Ovary (tissue), 9 donors: ENCODE measurements around the gene RNF113B. TPM values are rescaled to one million over a fixed set of nuclear protein-coding genes. Genes with fewer than 3 reads are reported as not detected.

Experiments used
- DNase-seq, 5 donors: peaks; one replicate each; pipeline ENCODE4 v3.0.0-alpha.2; 2019 to 2020
- H3K27ac ChIP-seq, 2 donors: fragments of 200-600 bp; one replicate each; pipeline versions ENCODE4 v1.5.1 to v1.8.0; 2019 to 2022
- H3K27me3 ChIP-seq: fragments of 200-600 bp; one replicate; pipeline ENCODE4 v1.8.0; 2022
- H3K36me3 ChIP-seq: fragments of 200-600 bp; sonication (generic); one replicate; pipeline ENCODE4 v1.5.1; 2019
- H3K4me1 ChIP-seq: one replicate; pipeline ENCODE4 v1.8.1; 2013; ENCODE audit warnings: mild to moderate bottlenecking, moderate library complexity; ENCODE audit not compliant: insufficient read depth
- H3K4me3 ChIP-seq: fragments of 200-600 bp; sonication (generic); one replicate; pipeline ENCODE4 v1.5.1; 2017
- H3K9me3 ChIP-seq, 2 donors: fragments of 200-600 bp in 1 of 2; sonication (generic) in 1 of 2; one replicate each; pipeline versions ENCODE4 v1.5.1 to v1.8.1; 2013 to 2019; ENCODE audit warnings: mild to moderate bottlenecking in 1 of 2, moderate library complexity in 1 of 2
- CTCF ChIP-seq, 3 donors: fragments of 450-650 bp in 2 of 3; fragments of 200-600 bp in 1 of 3; IDR thresholded peaks; one replicate each; pipeline versions ENCODE4 v1.5.1 to v1.8.0; 2016 to 2022; ENCODE audit warnings: antibody characterized with exemption in 3 of 3, mild to moderate bottlenecking in 1 of 3
- EP300 ChIP-seq: sonication (generic); formaldehyde crosslinking; IDR thresholded peaks from one replicate; pipeline ENCODE4 v1.6.1; 2017; ENCODE audit warnings: antibody characterized with exemption
- POLR2A ChIP-seq: fragments of 450-650 bp; IDR thresholded peaks from one replicate; pipeline ENCODE4 v1.6.1; 2017; ENCODE audit warnings: antibody characterized with exemption, mild to moderate bottlenecking, moderate library complexity
- WGBS, 3 donors: extraction: QIAGEN DNeasy Blood & Tissue Kit in 1 of 3; methylation state at CpG; one replicate each; pipeline versions ENCODE4 v1.1.5 to v1.1.7; 2013 to 2017; 5-methylcytosine and 5-hydroxymethylcytosine counted together
- intact Hi-C, 4 donors: fragments of 100-400 bp; cut with DNase I; formaldehyde crosslinking; loops; one replicate each; pipeline versions ENCODE4 v1.11.0 to v1.15.1; 2022 to 2023
- polyA plus RNA-seq, 2 donors: library from polyadenylated mRNA; stranded (reverse); fragments of 200-250 nt in 1 of 2; fragments of 350-450 nt in 1 of 2; fragmentation: Illumina TruSeq in 1 of 2; extraction: RNeasy Lipid Tissue Mini Kit (QIAGEN cat#74804) in 1 of 2; gene quantifications; one replicate each; pipeline ENCODE4 v1.2.3, GENCODE V29; 2013 to 2014
- total RNA-seq, 7 donors: library from RNA; depleted of rRNA in 2 of 7; stranded (reverse); fragments of >200 nt in 2 of 7; fragmentation: NEBNext Ultra II Directional in 3 of 7; extraction: Animal tissue kit (Norgen Biotek cat#: 25700) in 3 of 7; gene quantifications; one replicate each; pipeline versions ENCODE4 v1.1.0 to v1.2.4, GENCODE V29; 2016 to 2023
- donor health status: DM: no; HTN: no; CAD: no; lungs with moderate emphysema.
- donor health status: DM: no; HTN: no; CAD: no.
- donor health status: Bipolar disorder and iron deficiency.
- donor health status: DM: yes; HTN: yes; CAD: no.
- donor health status: DM: no; HTN: no; CAD: no.
- donor health status: DM: yes; HTN: yes; CAD: no.

RNF113B gene
- total and polyA plus RNA-seq, 9 donors: 0.05 TPM; not detected in 8

DNA sequence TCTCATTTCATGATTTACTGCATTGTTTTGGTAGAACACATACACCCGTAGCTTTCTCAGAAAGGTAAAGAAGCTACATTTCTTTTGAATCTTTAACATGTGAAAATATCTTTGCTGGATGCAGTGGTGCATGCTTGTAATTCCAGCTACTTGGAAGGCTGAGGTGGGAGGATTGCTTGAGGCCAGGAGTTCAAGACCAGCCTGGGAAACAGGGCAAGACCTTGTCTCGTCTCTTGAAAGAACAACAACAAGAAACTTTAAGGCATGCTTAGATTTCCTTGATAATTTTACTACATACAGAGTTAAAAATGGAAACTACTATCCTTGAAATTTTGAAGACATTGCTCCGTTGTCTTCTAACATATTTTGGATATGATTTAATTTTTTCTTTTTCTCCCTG lies 7.7 kb downstream of the RNF113B start:
- no peak for TF ChIP-seq POLR2A
- no peak for TF ChIP-seq CTCF (IDR thresholded peaks at IDR 0.05)
- TF ChIP-seq EP300: no peak
- Histone ChIP-seq H3K4me3 (no peak overlapping the region), H3K9me3 (no peaks in the 10 kb centered on the region), H3K27ac (no peak overlapping the region), H3K36me3 (no peaks in the 10 kb centered on the region), H3K27me3 (no peaks in the 10 kb centered on the region), H3K4me1 (peaks cover 17% of the 10 kb centered on the region)
- DNase-seq: no peak
- WGBS, 3 donors: 26 to 48% (median 40%) methylated on average over 3 of the region's 3 CpGs
- intact Hi-C loops: no loop called here

DNA sequence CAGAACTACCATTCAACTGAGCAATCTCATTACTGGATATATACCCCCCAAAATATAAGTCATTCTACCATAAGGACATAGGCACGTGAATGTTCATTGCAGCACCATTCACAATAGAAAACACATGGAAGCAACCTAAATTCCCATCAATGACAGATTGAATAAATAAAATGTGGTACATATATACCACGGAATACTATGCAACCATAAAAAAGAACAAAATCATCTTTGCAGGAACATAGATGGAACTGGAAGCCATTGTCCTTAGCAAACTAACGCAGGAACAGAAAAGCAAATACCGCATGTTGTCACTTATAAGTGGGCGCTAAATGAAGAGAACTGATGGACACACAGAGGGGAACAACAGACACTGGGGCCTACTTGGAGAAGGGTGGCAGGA lies 14.1 kb downstream of the RNF113B start:
- H3K4me1 ChIP-seq: peaks cover 2% of the 10 kb centered on the region
- H3K9me3 ChIP-seq: no peaks in the 10 kb centered on the region
- H3K36me3 ChIP-seq: no peaks in the 10 kb centered on the region
- WGBS, 3 donors: 95 to 99% (median 98%) methylated on average over 5 of the region's 5 CpGs
- no peak for DNase-seq
- TF ChIP-seq CTCF (IDR thresholded peaks at IDR 0.05) (no peak), POLR2A (no peak), EP300 (no peak)
- no peak overlapping the region for H3K4me3 ChIP-seq
- H3K27ac ChIP-seq: no peak overlapping the region
- intact Hi-C loops: no loop called here
- no peaks in the 10 kb centered on the region for H3K27me3 ChIP-seq

DNA sequence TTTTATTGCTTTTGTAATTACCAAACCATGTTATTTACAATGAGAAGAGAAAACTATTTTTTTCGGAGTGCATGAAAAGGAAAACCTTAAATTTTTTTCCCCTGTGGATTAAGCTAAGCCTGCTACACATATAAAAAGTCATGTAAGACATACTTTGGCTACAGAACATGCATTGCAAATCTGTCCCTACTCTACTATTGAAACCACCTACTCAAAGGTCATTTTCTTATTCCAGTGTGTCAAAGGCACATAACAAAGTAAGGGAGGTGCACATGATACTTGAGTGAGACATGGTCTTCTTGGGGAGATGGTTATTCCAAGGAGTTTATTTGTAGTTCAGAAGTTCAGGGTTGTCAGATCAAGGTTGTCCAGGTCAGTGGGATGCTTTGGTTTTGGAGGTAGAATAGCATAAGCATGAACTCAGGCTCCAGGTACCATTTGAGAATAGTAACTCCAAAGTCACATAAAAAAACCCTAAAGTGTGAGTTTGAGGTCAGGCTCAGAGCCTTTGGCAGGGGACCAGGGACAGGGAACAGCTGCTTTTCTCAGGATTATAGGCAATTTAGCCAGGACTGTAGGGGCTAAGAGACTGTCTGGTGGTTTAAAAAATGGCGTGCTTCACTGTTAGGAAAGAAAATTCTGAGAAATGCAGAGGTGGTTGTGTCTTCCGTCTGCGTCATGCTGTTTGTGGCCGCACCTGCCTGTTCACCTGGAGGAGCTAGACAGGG lies 18.7 kb downstream of the RNF113B start:
- intact Hi-C loops: no loop called here
- H3K4me1 ChIP-seq: peaks cover 2% of the 10 kb centered on the region
- no peak overlapping the region for H3K4me3 ChIP-seq
- no peaks in the 10 kb centered on the region for H3K9me3 ChIP-seq
- H3K27ac ChIP-seq: no peak overlapping the region
- no peaks in the 10 kb centered on the region for H3K36me3 ChIP-seq
- no peak for TF ChIP-seq EP300
- no peak for TF ChIP-seq POLR2A
- no peak for TF ChIP-seq CTCF (IDR thresholded peaks at IDR 0.05)
- WGBS, 3 donors: 61 to 64% (median 64%) methylated on average over 5 of the region's 5 CpGs
- peak in 4 of 5 donors; percentile 41 to 65 (median 46) for DNase-seq
- H3K27me3 ChIP-seq: no peaks in the 10 kb centered on the region

DNA sequence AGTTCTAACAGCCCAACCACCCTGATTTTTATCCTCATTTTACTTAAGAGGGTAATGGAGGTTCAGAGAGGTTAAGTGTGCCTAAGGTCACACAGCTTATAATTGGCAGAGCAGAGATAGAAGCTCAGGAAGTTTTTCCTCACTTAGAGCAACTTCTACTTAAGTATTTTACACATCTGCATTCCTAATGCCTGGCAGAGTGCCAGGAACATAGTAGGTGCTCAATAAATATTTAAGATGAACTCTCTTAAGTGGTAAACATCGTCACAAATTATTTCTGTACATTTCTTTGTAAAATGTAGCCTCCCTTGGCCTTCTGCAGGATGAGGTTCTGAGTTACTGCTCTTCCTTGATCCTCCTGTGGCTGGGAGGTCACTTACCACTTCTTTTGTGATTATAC lies 19.5 kb downstream of the RNF113B start:
- intact Hi-C loops: no loop called here
- Histone ChIP-seq H3K36me3 (no peaks in the 10 kb centered on the region), H3K27me3 (no peaks in the 10 kb centered on the region), H3K4me3 (no peak overlapping the region), H3K4me1 (peaks cover 2% of the 10 kb centered on the region), H3K27ac (no peak overlapping the region), H3K9me3 (no peaks in the 10 kb centered on the region)
- TF ChIP-seq POLR2A (no peak), EP300 (no peak), CTCF (IDR thresholded peaks at IDR 0.05) (no peak)
- 62 to 73% (median 62%) methylated on average over 1 of the region's 1 CpG for WGBS, 3 donors
- DNase-seq: no peak
